WTC11 (cell line): Measurements from ENCODE around the gene VEZT. TPM values are rescaled to one million over a fixed set of nuclear protein-coding genes. Genes with fewer than 3 reads are reported as not detected.
"Not testable (repeated sequence)": the region's sequence is repeated elsewhere in the genome, so short reads cannot be mapped to it uniquely, and the experiment has no call there.

Experiments used
- ATAC-seq: fragments of 200-7000 bp; cut with Tn5 transposase; 2 replicates; pipeline ENCODE4 v1.10.0; 2021; ENCODE audit warnings: mild to moderate bottlenecking, moderate library complexity
- CTCF ChIA-PET: fragments of 300-600 bp; sonication (Branson Sonifier 250); formaldehyde crosslinking; loops from one replicate; lab custom pipeline; 2021; ENCODE audit warnings: antibody characterized with exemption; lab: Charles Lee
- POLR2A ChIA-PET: fragments of 350-600 bp; sonication (Branson Sonifier 250); formaldehyde crosslinking; loops from one replicate; lab custom pipeline; 2021; ENCODE audit warnings: antibody characterized with exemption; lab: Charles Lee
- DNase-seq: peaks from one replicate; pipeline ENCODE4 v3.0.0; 2021; ENCODE audit warnings: low spot score
- H3K27ac Mint-ChIP-seq: 2 replicates; pipeline ENCODE4 v1.8.0; 2021; ENCODE audit warnings: mixed read lengths
- H3K27me3 Mint-ChIP-seq: 2 replicates; pipeline ENCODE4 v1.8.0; 2021; ENCODE audit warnings: low read depth, mild to moderate bottlenecking, moderate library complexity, mixed read lengths
- H3K36me3 Mint-ChIP-seq: 2 replicates; pipeline ENCODE4 v1.8.0; 2021; ENCODE audit warnings: mixed read lengths
- H3K4me1 Mint-ChIP-seq: 2 replicates; pipeline ENCODE4 v1.8.0; 2022; ENCODE audit warnings: mixed read lengths
- H3K4me3 Mint-ChIP-seq: 2 replicates; pipeline ENCODE4 v1.8.0; 2021; ENCODE audit warnings: mild to moderate bottlenecking, moderate library complexity, mixed read lengths
- H3K9me3 Mint-ChIP-seq: 2 replicates; pipeline ENCODE4 v1.8.0; 2021; ENCODE audit warnings: mixed read lengths
- AR ChIP-seq: fragments of 250-450 bp; sonication (Bioruptor Pico); IDR thresholded peaks from 2 replicates; pipeline ENCODE4 v1.9.0; 2021; ENCODE audit warnings: mild to moderate bottlenecking
- CDX4 ChIP-seq: fragments of 250-450 bp; sonication (Bioruptor Pico); IDR thresholded peaks from 2 replicates; pipeline ENCODE4 v1.9.0; 2021; ENCODE audit warnings: moderate library complexity, mild to moderate bottlenecking, inconsistent platforms, borderline replicate concordance
- CREB1 ChIP-seq: sonication (generic); formaldehyde crosslinking; IDR thresholded peaks from 2 replicates; pipeline ENCODE4 v1.8.0; 2023; ENCODE audit warnings: mild to moderate bottlenecking, missing genetic modification reagents
- ETV6 ChIP-seq: sonication (generic); formaldehyde crosslinking; IDR thresholded peaks from 2 replicates; pipeline ENCODE4 v1.8.1; 2022; ENCODE audit warnings: mild to moderate bottlenecking, missing genetic modification reagents
- FOXK1 ChIP-seq: sonication (generic); formaldehyde crosslinking; IDR thresholded peaks from 2 replicates; pipeline ENCODE4 v1.8.0; 2022; ENCODE audit warnings: mild to moderate bottlenecking, moderate library complexity, missing genetic modification reagents
- GABPB1 ChIP-seq: sonication (generic); formaldehyde crosslinking; IDR thresholded peaks from 2 replicates; pipeline ENCODE4 v1.8.1; 2023; ENCODE audit warnings: mild to moderate bottlenecking, missing genetic modification reagents
- GTF2I ChIP-seq: fragments of 250-450 bp; sonication (Bioruptor Pico); conservative IDR thresholded peaks from 2 replicates; pipeline ENCODE4 v1.4.0; 2021; ENCODE audit warnings: mild to moderate bottlenecking
- NFATC4 ChIP-seq: fragments of 250-450 bp; sonication (Bioruptor Pico); IDR thresholded peaks from 2 replicates; pipeline ENCODE4 v1.9.0; 2021; ENCODE audit warnings: mild to moderate bottlenecking
- NR2C2 ChIP-seq: sonication (generic); formaldehyde crosslinking; IDR thresholded peaks from 2 replicates; pipeline ENCODE4 v1.8.0; 2022; ENCODE audit warnings: mild to moderate bottlenecking, missing genetic modification reagents
- NR3C1 ChIP-seq: sonication (generic); formaldehyde crosslinking; conservative IDR thresholded peaks from 2 replicates; pipeline ENCODE4 v1.8.1; 2023; ENCODE audit warnings: low read depth, mild to moderate bottlenecking, missing genetic modification reagents
- PRRX2 ChIP-seq: fragments of 250-450 bp; sonication (Bioruptor Pico); IDR thresholded peaks from 2 replicates; pipeline ENCODE4 v1.8.0; 2021; ENCODE audit warnings: mild to moderate bottlenecking
- SOX15 ChIP-seq: fragments of 250-450 bp; sonication (Bioruptor Pico); IDR thresholded peaks from 2 replicates; pipeline ENCODE4 v1.9.0; 2021; ENCODE audit warnings: mild to moderate bottlenecking
- TCF7 ChIP-seq: sonication (generic); formaldehyde crosslinking; IDR thresholded peaks from 2 replicates; pipeline ENCODE4 v1.8.0; 2022; ENCODE audit warnings: mild to moderate bottlenecking, low read depth, missing genetic modification reagents, moderate library complexity
- TEAD1 ChIP-seq: sonication (generic); formaldehyde crosslinking; IDR thresholded peaks from 2 replicates; pipeline ENCODE4 v1.8.0; 2022; ENCODE audit warnings: mild to moderate bottlenecking, missing genetic modification reagents
- TP53 ChIP-seq: sonication (generic); formaldehyde crosslinking; IDR thresholded peaks from 2 replicates; pipeline ENCODE4 v1.8.1; 2023; ENCODE audit warnings: mild to moderate bottlenecking, missing genetic modification reagents
- ZNF232 ChIP-seq: sonication (generic); formaldehyde crosslinking; IDR thresholded peaks from 2 replicates; pipeline ENCODE4 v1.8.0; 2022; ENCODE audit warnings: mild to moderate bottlenecking, missing genetic modification reagents
- ZNF263 ChIP-seq: sonication (generic); formaldehyde crosslinking; IDR thresholded peaks from 2 replicates; pipeline ENCODE4 v1.8.1; 2022; ENCODE audit warnings: low read depth, mild to moderate bottlenecking, moderate library complexity, missing genetic modification reagents
- ZNF416 ChIP-seq: fragments of 250-450 bp; sonication (Bioruptor Pico); IDR thresholded peaks from 2 replicates; pipeline ENCODE4 v1.9.0; 2021; ENCODE audit warnings: mild to moderate bottlenecking, inconsistent platforms
- ZNF423 ChIP-seq: fragments of 250-450 bp; sonication (Bioruptor Pico); IDR thresholded peaks from 2 replicates; pipeline ENCODE4 v2.1.2; 2022; ENCODE audit warnings: mild to moderate bottlenecking, moderate library complexity
- total RNA-seq: library from RNA; stranded (reverse); gene quantifications from 3 replicates; pipeline ENCODE4 v1.2.3, GENCODE V29; 2021
- TF ChIP-seq, protein P1 (sequence below): sonication (generic); formaldehyde crosslinking; IDR thresholded peaks from 2 replicates; pipeline ENCODE4 v1.8.0; 2023; ENCODE audit warnings: missing genetic modification reagents
- TF ChIP-seq, protein P2 (sequence below): sonication (generic); formaldehyde crosslinking; IDR thresholded peaks from 2 replicates; pipeline ENCODE4 v1.8.1; 2023; ENCODE audit warnings: mild to moderate bottlenecking, missing genetic modification reagents
- TF ChIP-seq, protein P3 (sequence below): sonication (generic); formaldehyde crosslinking; IDR thresholded peaks from 2 replicates; pipeline ENCODE4 v1.8.1; 2022; ENCODE audit warnings: low read depth, mild to moderate bottlenecking, moderate library complexity, missing genetic modification reagents, borderline replicate concordance
- TF ChIP-seq, protein P4 (sequence below): sonication (generic); formaldehyde crosslinking; IDR thresholded peaks from 2 replicates; pipeline ENCODE4 v1.8.1; 2023; ENCODE audit warnings: mild to moderate bottlenecking, missing genetic modification reagents, borderline replicate concordance

VEZT gene
- total RNA-seq, 1 experiment from 2014 or later: 54.5 TPM

DNA sequence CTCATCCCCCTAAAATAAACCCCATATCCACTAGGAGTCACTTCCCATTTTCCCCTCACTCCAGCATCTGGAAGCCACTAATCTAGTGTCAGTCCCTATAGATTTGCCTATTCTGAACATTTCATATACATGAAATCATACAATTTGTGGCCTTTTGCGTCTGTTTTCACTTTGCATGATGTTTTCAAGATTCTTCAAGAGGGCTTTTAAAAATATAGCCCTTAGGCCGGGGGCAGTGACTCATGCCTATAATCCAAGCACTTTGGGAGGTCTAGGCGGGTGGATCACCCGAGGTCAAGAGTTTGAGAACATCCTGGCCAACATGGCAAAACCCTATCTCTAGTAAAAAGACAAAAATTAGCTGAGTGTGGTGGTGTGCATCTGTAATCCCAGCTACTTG is 104.7 kb downstream of the VEZT start (continued):
- TF ChIP-seq TCF7: no peak
- TF ChIP-seq, protein P1, sequence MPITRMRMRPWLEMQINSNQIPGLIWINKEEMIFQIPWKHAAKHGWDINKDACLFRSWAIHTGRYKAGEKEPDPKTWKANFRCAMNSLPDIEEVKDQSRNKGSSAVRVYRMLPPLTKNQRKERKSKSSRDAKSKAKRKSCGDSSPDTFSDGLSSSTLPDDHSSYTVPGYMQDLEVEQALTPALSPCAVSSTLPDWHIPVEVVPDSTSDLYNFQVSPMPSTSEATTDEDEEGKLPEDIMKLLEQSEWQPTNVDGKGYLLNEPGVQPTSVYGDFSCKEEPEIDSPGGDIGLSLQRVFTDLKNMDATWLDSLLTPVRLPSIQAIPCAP: no peak

DNA sequence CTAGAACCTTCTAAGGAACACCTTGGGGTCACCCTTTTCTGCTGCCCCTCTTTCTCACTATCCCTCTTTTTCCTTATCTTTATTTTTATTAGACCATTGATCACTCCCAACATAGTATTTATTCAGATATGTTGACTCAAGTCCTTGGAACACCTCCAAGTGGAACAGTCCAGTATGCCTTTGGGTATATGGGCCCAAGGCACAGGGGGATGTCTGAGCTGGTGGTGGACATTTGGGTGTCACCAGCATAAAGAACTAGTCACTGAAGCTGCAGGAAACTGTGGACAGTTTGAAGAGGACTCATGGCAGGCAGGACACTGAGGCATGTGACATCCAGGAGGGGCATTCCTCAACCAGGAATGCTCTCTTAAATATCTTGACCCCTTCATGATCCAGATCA is 105.6 kb downstream of the VEZT start:
- DNase-seq: no peak
- Mint-ChIP-seq H3K9me3 (no peaks in the 10 kb centered on the region), H3K4me1 (no peaks in the 10 kb centered on the region), H3K27me3 (no peaks in the 10 kb centered on the region; the same call in 1 of the 2 replicates), H3K36me3 (no peaks in the 10 kb centered on the region), H3K27ac (no peak overlapping the region), H3K4me3 (no peak overlapping the region)
- ChIA-PET CTCF (no interaction called here), POLR2A (interaction anchor here (0.7 kb wide), 1 partner anchor 216 kb away, joined by 3 read pairs; no protein-coding TSS in a partner anchor)
- ATAC-seq: no peak
- TF ChIP-seq CREB1 (CRISPR knock-in tag) (no peak), FOXK1 (CRISPR knock-in tag) (no peak), CDX4 (no peak), NR2C2 (CRISPR knock-in tag) (no peak), ZNF263 (no peak), PRRX2 (CRISPR knock-in tag) (no peak), ZNF232 (CRISPR knock-in tag) (no peak), TP53 (no peak), NR3C1 (CRISPR knock-in tag) (no peak), TEAD1 (CRISPR knock-in tag) (no peak), SOX15 (CRISPR knock-in tag) (no peak), GTF2I (no peak)
- TF ChIP-seq, protein P2, sequence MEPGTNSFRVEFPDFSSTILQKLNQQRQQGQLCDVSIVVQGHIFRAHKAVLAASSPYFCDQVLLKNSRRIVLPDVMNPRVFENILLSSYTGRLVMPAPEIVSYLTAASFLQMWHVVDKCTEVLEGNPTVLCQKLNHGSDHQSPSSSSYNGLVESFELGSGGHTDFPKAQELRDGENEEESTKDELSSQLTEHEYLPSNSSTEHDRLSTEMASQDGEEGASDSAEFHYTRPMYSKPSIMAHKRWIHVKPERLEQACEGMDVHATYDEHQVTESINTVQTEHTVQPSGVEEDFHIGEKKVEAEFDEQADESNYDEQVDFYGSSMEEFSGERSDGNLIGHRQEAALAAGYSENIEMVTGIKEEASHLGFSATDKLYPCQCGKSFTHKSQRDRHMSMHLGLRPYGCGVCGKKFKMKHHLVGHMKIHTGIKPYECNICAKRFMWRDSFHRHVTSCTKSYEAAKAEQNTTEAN (CRISPR knock-in tag): no peak
- TF ChIP-seq, protein P3, sequence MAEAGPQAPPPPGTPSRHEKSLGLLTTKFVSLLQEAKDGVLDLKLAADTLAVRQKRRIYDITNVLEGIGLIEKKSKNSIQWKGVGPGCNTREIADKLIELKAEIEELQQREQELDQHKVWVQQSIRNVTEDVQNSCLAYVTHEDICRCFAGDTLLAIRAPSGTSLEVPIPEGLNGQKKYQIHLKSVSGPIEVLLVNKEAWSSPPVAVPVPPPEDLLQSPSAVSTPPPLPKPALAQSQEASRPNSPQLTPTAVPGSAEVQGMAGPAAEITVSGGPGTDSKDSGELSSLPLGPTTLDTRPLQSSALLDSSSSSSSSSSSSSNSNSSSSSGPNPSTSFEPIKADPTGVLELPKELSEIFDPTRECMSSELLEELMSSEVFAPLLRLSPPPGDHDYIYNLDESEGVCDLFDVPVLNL (CRISPR knock-in tag): no peak

- POLR2A ChIA-PET, H3K27ac Mint-ChIP-seq, DNase-seq, H3K4me3 Mint-ChIP-seq, H3K4me1 Mint-ChIP-seq, H3K27me3 Mint-ChIP-seq, ATAC-seq, H3K9me3 Mint-ChIP-seq, H3K36me3 Mint-ChIP-seq, CTCF ChIA-PET: not testable (repeated sequence)
Measured at GRCh38 chr12:95324246-95324645, 106.6 kb downstream of the VEZT start.

DNA sequence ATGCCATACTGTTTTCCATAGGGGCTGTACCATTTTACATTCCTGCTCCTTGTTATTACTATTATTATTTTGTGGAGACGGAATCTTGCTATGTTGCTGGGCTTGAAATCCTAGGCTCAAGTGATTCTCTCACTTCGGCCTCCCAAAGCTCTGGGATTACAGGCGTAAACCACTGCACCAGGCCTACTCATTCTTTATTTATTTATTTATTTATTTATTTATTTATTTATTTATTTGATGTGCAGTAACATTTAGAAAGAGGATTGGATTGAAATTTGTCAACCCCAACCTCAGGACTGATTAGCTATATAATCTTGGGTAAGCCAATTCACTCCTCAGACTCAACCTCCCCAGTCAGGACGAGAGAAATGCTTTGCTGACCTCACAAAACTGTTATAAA is 107.9 kb downstream of the VEZT start:
- CTCF ChIA-PET: interaction anchor here (1.8 kb wide), 1 partner anchor 10 kb away, joined by 8 read pairs; no protein-coding TSS in a partner anchor

More for the DNA sequence above, 107.9 kb downstream of the VEZT start:
- Mint-ChIP-seq H3K36me3 (no peaks in the 10 kb centered on the region), H3K4me1 (no peaks in the 10 kb centered on the region), H3K9me3 (no peaks in the 10 kb centered on the region), H3K27me3 (no peaks in the 10 kb centered on the region; the same call in 1 of the 2 replicates), H3K4me3 (no peak overlapping the region), H3K27ac (no peak overlapping the region)
- TF ChIP-seq AR (CRISPR knock-in tag): no peak
- no peak for TF ChIP-seq GABPB1 (CRISPR knock-in tag)
- no peak for TF ChIP-seq ZNF416 (CRISPR knock-in tag)
- no peak for TF ChIP-seq ETV6
- TF ChIP-seq, protein P4, sequence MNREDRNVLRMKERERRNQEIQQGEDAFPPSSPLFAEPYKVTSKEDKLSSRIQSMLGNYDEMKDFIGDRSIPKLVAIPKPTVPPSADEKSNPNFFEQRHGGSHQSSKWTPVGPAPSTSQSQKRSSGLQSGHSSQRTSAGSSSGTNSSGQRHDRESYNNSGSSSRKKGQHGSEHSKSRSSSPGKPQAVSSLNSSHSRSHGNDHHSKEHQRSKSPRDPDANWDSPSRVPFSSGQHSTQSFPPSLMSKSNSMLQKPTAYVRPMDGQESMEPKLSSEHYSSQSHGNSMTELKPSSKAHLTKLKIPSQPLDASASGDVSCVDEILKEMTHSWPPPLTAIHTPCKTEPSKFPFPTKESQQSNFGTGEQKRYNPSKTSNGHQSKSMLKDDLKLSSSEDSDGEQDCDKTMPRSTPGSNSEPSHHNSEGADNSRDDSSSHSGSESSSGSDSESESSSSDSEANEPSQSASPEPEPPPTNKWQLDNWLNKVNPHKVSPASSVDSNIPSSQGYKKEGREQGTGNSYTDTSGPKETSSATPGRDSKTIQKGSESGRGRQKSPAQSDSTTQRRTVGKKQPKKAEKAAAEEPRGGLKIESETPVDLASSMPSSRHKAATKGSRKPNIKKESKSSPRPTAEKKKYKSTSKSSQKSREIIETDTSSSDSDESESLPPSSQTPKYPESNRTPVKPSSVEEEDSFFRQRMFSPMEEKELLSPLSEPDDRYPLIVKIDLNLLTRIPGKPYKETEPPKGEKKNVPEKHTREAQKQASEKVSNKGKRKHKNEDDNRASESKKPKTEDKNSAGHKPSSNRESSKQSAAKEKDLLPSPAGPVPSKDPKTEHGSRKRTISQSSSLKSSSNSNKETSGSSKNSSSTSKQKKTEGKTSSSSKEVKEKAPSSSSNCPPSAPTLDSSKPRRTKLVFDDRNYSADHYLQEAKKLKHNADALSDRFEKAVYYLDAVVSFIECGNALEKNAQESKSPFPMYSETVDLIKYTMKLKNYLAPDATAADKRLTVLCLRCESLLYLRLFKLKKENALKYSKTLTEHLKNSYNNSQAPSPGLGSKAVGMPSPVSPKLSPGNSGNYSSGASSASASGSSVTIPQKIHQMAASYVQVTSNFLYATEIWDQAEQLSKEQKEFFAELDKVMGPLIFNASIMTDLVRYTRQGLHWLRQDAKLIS (CRISPR knock-in tag): no peak
- no peak for TF ChIP-seq NFATC4 (CRISPR knock-in tag)
- TF ChIP-seq ZNF423 (CRISPR knock-in tag): no peak
- ATAC-seq (no peak), DNase-seq (no peak)
- POLR2A ChIA-PET: no interaction called here
